Endothelial cell of umbilical vein (primary cell): ENCODE data around the gene ST3GAL5.

Source experiments
- FOS ChIP-seq: IDR thresholded peaks from 2 replicates; pipeline ENCODE4 v1.6.1; 2011; ENCODE audit warnings: mild to moderate bottlenecking, low read length, moderate library complexity, borderline replicate concordance; ENCODE audit not compliant: insufficient read depth
- POLR2AphosphoS5 ChIP-seq: IDR thresholded peaks from 2 replicates; pipeline ENCODE4 v1.6.1; 2012; ENCODE audit warnings: low read depth, mild to moderate bottlenecking, control low read depth, low read length, moderate library complexity; ENCODE audit not compliant: insufficient read depth
- TF ChIP-seq, protein P1 (sequence below), 2 donors: IDR thresholded peaks; 1 replicate in 1 of 2; 2 replicates in 1 of 2; pipeline ENCODE4 v1.5.1; 2011; ENCODE audit warnings: low read length in 2 of 2, mild to moderate bottlenecking in 2 of 2, moderate library complexity in 2 of 2, control low read depth in 1 of 2, inconsistent platforms in 1 of 2, low read depth in 1 of 2; ENCODE audit not compliant: insufficient read depth in 1 of 2; ENCODE audit errors: extremely low read depth in 1 of 2
- TF ChIP-seq, protein P2 (sequence below): IDR thresholded peaks from 2 replicates; pipeline ENCODE4 v1.6.1; 2011; ENCODE audit not compliant: insufficient read depth, insufficient read length

DNA sequence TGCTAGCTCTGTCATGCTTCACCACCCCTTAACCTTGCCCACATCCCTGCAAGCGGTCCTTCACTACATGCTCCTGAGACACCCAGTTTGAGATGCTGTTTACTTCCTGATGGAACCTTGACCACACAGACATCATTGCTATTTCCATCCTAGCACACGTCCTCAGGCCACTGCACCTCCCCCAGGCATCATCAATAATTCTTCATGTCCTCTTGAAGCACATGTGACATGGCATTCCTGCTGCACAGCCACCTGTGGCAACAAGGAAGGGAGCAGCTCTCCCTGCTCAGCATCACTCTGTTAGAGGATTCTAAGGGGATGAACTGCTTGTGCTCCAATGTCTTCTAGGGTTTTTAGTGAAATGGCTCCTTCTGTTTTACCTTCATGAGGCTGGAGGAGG is 26.1 kb upstream of the ST3GAL5 start:
- TF ChIP-seq, protein P1, sequence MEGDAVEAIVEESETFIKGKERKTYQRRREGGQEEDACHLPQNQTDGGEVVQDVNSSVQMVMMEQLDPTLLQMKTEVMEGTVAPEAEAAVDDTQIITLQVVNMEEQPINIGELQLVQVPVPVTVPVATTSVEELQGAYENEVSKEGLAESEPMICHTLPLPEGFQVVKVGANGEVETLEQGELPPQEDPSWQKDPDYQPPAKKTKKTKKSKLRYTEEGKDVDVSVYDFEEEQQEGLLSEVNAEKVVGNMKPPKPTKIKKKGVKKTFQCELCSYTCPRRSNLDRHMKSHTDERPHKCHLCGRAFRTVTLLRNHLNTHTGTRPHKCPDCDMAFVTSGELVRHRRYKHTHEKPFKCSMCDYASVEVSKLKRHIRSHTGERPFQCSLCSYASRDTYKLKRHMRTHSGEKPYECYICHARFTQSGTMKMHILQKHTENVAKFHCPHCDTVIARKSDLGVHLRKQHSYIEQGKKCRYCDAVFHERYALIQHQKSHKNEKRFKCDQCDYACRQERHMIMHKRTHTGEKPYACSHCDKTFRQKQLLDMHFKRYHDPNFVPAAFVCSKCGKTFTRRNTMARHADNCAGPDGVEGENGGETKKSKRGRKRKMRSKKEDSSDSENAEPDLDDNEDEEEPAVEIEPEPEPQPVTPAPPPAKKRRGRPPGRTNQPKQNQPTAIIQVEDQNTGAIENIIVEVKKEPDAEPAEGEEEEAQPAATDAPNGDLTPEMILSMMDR (IDR thresholded peaks at IDR 0.05; ENCODE audit: extremely low read depth in 1 of 2, insufficient read depth in 1 of 2, low read depth in 1 of 2, low read length in 2 of 2), result no peak
- TF ChIP-seq, protein P2, sequence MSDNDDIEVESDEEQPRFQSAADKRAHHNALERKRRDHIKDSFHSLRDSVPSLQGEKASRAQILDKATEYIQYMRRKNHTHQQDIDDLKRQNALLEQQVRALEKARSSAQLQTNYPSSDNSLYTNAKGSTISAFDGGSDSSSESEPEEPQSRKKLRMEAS, result no peak
- TF ChIP-seq FOS (no peak), POLR2AphosphoS5 (no peak)
